Umbilical cord (tissue), 2 donors: ENCODE results near the gene CNIH3. TPM values are rescaled to one million over a fixed set of nuclear protein-coding genes. Genes with fewer than 3 reads are reported as not detected.
A peak's percentile ranks its signal among the peaks of the same experiment; 100 is the strongest.
"Not testable (repeated sequence)": the region's sequence is repeated elsewhere in the genome, so short reads cannot be mapped to it uniquely, and the experiment has no call there.

Experiments used
- DNase-seq: peaks from one replicate; pipeline ENCODE4 v3.0.0-alpha.2; 2015; ENCODE audit warnings: low spot score
- total RNA-seq: library from RNA; depleted of rRNA; stranded (reverse); fragments of >200 nt; gene quantifications from one replicate; pipeline ENCODE4 v1.2.3, GENCODE V29; 2014; ENCODE audit warnings: low replicate concordance; ENCODE audit not compliant: insufficient read depth

The CNIH3 gene
- total RNA-seq, 1 donor from 2014 or later, result 9.4 TPM

- DNase-seq, result no peak
Observed at GRCh38 chr1:224643653-224644052, 27.5 kb downstream of the CNIH3 start.

DNA sequence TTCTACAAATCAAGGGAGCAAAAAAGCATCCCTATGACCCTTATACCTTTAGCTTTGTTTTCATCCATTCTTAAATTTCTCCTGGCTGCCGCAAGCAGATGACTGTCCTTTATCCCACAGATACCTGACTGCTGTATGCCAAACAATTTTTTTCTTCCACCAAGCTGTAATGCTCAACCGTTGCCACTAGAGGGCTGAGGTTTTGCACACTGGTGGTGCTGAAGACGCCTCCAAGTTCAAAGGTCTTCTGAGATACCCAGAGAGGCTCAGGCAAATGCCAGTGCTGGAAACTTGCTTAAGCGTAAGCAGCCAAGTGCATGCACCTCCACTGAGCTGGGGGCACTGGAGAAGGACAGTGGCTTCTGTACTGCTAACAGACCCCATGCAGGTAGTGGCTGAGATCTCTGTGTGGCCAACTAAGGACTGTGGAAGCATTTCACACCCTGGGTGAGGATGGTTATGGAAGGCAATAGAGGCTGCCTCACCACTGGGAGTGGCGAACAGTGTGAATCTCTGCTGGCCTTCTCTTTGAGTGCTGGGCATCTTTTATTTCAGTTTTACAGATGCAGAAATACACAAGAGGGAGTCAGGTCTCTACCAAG is 28.5 kb downstream of the CNIH3 start:
- peak; percentile 35 for DNase-seq

DNA sequence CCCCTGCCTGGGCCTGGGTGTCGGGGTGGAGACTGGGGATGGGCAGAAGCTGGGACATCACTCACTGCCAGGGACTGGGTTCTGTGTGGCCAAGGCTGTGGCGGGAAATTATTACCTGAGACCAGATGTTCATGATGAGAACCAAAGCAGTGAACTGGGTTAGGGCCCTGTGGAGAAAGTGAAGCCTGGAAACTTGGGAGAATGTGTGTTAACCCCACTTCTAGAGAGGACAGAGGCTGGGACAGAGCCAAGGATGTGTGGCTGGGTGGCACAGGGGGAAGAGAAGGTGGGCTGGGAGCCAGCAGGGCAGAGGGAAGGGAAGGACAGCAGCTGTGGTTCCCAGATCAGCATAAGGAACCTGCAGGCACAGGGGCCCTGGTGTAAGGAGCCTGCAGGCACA is 31.3 kb downstream of the CNIH3 start:
- DNase-seq, result no peak

DNA sequence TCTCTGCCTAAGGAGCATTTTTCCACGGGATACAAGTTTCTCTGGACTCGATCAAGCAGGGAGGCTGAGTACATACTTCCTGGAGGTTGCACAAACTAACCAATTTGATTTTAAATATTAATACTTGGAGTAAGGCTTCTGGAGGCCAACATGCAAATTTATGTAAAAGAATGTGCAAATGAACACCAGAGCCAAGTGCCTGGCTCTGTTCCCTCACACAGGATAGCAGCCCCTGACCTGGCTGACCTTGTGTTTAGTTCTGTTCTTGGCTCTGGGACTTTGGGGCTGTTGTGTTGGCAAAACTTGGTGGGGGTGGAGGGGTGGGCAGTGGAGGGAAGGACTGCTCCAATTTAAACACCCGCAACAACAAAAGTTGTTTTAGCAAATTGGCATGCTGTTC is 34.2 kb downstream of the CNIH3 start:
- DNase-seq, result no peak

GRCh38 chr1:224651188-224651587 is 35.1 kb downstream of the CNIH3 start:
- no peak for DNase-seq

- no peak for DNase-seq
Observed at GRCh38 chr1:224656392-224656791, 40.3 kb downstream of the CNIH3 start.

DNA sequence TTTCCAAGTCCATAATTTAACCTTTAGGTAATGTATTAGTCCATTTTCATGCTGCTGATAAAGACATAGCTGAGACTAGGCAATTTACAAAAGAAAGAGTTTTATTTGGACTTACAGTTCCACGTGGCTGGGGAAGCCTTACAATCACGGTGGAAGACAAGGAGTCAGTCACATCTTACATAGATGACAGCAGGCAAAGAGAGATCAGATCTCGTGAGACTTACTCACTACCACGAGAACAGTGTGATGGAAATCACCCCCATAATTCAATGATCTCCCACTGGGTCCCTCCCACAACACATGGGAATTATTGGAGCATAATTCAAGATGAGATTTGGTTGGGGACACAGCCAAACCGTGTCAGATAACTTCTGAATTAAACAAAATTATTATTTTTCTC is 44.0 kb downstream of the CNIH3 start:
- no peak for DNase-seq

DNA sequence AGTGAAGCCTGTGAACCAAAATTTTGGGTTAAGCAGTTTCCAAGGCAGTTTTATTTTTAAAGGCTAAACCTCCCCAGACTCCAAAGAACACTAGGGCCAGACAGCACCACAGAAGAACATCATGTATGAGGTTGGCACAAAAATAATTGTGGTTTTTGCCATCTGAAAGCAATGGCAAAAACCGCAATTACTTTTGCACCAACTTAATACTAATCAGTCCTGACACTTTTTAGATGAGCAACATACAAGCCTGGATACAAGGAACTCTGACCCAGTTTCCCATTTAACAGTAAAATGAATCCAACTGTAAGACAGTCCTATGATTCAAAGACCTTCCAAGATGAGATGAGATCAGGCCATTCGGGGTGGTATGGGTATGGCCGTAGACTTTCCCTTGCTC is 46.8 kb downstream of the CNIH3 start:
- no peak for DNase-seq

- no peak for DNase-seq
Observed at GRCh38 chr1:224665016-224665415, 48.9 kb downstream of the CNIH3 start.

DNA sequence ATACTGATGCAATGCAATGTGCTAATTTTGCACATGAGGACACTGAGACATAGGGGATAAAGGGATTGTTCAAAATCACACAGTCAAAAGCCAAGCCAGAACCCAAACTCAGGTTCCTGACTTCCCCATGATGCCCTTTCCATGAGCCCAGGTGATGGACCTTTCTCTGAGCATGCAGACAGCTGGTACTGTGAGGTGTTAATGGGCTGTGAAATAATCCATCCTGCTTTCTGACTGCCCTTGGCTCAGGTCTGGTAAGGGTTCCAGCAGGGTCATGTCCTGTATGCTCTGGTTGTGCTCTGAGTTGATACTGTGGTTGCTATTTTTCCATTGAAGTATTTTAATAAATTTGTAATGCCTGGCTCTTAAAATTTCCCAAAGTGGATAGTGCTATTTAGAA is 50.0 kb downstream of the CNIH3 start:
- DNase-seq, result no peak

DNA sequence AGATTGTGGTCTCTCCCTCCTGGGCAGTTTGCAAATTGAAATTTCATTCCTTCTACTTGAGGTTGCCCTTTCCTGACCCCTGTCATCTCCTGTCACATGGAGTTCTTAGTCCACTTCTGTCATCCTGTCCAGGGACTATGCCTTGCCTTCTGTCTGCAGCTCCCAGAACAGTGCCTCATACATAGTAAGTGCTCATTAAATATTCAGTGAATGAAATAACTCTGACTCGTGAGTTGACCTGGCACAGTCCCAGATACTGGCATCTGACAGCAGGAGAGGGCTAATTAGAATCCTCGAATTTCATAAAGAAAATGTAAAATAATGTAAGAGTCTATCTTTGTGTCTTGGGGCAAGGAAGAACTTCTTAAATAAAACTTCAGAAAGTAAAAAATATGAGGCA is 50.8 kb downstream of the CNIH3 start:
- DNase-seq, result no peak

DNA sequence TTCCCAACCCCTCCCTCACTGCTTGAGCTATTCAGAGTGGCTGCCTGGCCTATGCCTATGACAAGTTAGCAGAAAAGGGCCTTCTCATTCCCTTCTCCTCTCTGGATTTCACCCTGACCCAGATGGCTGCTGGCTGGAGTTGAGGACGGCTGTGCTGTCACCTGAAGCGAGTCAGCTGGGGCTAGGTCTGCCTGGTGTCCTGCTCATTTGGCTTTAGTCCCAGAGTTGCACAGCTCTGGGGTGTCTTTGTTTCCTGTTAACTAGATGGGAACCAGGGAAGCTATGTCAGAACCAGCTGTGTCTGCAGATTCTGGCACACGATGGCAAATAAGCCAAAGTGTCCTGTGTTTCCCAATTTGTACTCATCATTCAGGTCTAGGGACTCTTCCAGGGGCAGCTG is 52.9 kb downstream of the CNIH3 start:
- no peak for DNase-seq

DNA sequence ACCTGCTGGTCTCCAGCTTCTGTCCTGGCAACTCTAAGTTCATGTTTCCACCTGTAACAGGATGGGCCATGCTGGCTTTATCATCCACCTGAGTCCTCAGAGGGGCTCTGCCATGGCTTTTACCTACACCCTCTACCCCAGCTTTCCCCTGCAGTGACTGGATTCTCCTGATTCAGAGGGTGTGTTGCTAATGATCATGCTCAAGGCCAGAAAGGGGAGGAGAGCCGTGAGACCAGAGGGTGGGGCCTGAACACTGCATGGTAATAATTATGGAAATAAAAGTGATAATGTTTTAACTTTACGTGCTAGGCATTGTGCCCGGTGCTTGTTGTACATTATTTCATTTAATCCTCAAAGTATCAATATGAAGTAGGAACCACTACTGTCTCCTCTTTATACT is 53.3 kb downstream of the CNIH3 start:
- no peak for DNase-seq

DNA sequence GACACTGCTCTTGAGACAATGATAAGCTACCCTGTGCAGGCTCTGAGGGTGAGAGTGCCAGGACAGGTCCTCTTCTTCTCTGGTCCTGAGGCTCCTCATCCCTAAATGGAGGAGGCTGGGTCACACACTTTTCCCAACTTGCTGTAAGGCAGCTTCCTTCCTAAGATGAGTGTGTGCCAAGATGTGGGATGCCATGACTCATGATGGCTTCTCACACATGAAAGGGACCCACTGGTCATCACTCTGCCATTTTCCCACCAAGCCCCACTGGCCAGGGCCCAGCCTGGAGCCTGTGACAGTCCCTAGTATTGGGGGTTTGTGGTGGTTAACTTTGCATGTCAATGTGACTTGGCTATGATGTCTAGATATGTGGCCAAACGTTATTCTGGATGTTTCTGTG is 54.4 kb downstream of the CNIH3 start:
- DNase-seq, result no peak

- DNase-seq, result no peak
Observed at GRCh38 chr1:224671076-224671475, 55.0 kb downstream of the CNIH3 start.

GRCh38 chr1:224673141-224673540 is 57.0 kb downstream of the CNIH3 start:
- DNase-seq, result no peak

GRCh38 chr1:224675590-224675989 is 59.5 kb downstream of the CNIH3 start:
- DNase-seq, result no peak

- peak; percentile 6 for DNase-seq
Observed at GRCh38 chr1:224676551-224676950, 60.4 kb downstream of the CNIH3 start.

DNA sequence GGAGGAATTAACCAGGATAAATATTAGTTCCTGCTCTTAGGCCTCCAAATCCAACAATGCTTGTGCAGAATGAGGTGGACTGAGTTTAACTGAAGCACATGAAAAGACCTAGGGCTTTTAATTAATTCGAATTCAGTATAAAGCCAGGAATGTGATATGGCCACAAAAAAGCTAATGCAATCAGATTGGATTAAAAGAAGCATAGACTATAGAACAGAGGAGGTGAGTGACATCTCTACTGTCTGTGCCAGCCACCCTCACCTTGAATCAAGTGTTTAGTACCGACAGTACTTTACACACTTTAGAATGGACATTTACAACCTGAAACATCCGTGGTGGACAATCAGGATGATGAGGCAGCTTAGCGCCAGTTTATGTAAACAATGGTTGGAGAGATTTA is 62.1 kb downstream of the CNIH3 start:
- DNase-seq, result no peak

- no peak for DNase-seq
Observed at GRCh38 chr1:224679606-224680005, 63.5 kb downstream of the CNIH3 start.

DNA sequence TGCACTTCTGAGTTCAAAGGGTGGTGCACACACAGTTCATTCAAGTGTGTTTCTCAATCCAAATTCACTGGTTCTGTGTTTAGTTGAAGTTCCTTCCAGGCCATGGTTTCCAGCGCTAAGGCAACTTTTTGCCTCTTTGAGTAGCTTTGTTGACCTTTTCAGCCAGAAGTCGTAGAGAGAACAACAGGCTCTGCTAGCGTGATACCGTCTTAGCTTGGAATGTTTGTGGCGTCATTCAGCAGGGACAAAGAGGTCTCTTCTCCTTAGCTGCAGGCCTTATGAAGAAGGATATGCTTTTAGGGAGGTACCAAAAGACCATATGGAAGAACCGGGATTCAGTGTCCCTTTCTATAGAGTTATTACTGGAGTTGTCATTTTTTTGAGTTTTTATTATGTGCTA is 65.7 kb downstream of the CNIH3 start:
- DNase-seq, result no peak

GRCh38 chr1:224683936-224684335 is 67.8 kb downstream of the CNIH3 start:
- no peak for DNase-seq

DNA sequence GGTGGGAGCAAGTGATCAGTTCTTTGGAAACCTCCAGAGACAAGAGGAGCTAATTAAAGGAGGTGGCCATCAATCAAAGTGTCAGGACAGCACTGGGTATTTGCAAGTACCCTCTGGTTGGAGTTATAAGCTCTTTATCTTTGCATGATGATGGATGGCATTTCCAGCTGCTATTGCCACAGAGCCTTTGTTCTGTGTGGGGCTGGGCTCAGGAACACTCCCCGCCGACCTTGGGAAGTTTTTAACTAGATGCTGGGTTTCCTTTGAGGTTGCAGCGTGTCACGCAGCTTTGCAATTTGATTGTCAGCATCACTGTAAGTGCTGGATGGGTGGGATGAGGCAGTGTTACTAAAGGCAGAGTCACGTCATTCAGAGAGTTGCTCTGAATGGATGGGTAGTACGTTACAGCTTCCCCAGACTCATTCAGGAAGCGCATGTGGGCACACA is 68.9 kb downstream of the CNIH3 start:
- DNase-seq, result no peak

GRCh38 chr1:224686140-224686539 is 70.0 kb downstream of the CNIH3 start:
- DNase-seq, result not testable (repeated sequence)
